Stimulated activated CD8-positive, alpha-beta memory T cell treated with anti-CD3 and anti-CD28 coated beads, Interleukin-2, amount 100 ng/mL, for 48 hours (primary cell): ENCODE results near the gene MYO1G.
A peak's percentile ranks its signal among the peaks of the same experiment; 100 is the strongest.

Source experiments
- DNase-seq, 2 donors: peaks; one replicate each; pipeline ENCODE4 v3.0.0-alpha.2; 2020; ENCODE audit warnings: low read depth in 2 of 2

MYO1G gene

GRCh38 chr7:44981035-44981706 lies 2.4 kb upstream of the MYO1G start:
- DNase-seq, result no peak

GRCh38 chr7:44980393-44981034 lies 1.7 kb upstream of the MYO1G start:
- DNase-seq, result peak; percentile 74 to 81

GRCh38 chr7:44979481-44980392 lies 922 bp upstream of the MYO1G start:
- DNase-seq, result no peak

- no peak for DNase-seq
Observed at GRCh38 chr7:44977959-44978335, 868 bp downstream of the MYO1G start.

GRCh38 chr7:44977304-44977958 lies 1.4 kb downstream of the MYO1G start:
- peak; percentile 70 to 81 for DNase-seq

GRCh38 chr7:44976746-44977196 lies 2.0 kb downstream of the MYO1G start:
- DNase-seq, result no peak

- no peak for DNase-seq
Observed at GRCh38 chr7:44976040-44976745, 2.6 kb downstream of the MYO1G start.

- no peak for DNase-seq
Observed at GRCh38 chr7:44975331-44976039, 3.3 kb downstream of the MYO1G start.

GRCh38 chr7:44974549-44974948 lies 4.3 kb downstream of the MYO1G start:
- no peak for DNase-seq

GRCh38 chr7:44973610-44974401 lies 5.0 kb downstream of the MYO1G start:
- DNase-seq, result no peak

GRCh38 chr7:44972562-44972961 lies 6.3 kb downstream of the MYO1G start:
- no peak for DNase-seq

GRCh38 chr7:44971902-44972441 lies 6.8 kb downstream of the MYO1G start:
- DNase-seq, result no peak

GRCh38 chr7:44971188-44971901 lies 7.5 kb downstream of the MYO1G start:
- DNase-seq, result no peak

- DNase-seq, result no peak
Observed at GRCh38 chr7:44970523-44971051, 8.2 kb downstream of the MYO1G start.

GRCh38 chr7:44969701-44970522 lies 8.9 kb downstream of the MYO1G start:
- no peak for DNase-seq

GRCh38 chr7:44969049-44969700 lies 9.6 kb downstream of the MYO1G start:
- no peak for DNase-seq
